SW 1271 (cell line): ENCODE data around the gene SYNPO2L.
"Not testable (repeated sequence)": the region's sequence is repeated elsewhere in the genome, so short reads cannot be mapped to it uniquely, and the experiment has no call there.

Source experiments
- DNase-seq, 2 experiments: peaks; one replicate each; lab custom pipeline; 2025; lab: John Stamatoyannopoulos, UW

The SYNPO2L gene, protein sequence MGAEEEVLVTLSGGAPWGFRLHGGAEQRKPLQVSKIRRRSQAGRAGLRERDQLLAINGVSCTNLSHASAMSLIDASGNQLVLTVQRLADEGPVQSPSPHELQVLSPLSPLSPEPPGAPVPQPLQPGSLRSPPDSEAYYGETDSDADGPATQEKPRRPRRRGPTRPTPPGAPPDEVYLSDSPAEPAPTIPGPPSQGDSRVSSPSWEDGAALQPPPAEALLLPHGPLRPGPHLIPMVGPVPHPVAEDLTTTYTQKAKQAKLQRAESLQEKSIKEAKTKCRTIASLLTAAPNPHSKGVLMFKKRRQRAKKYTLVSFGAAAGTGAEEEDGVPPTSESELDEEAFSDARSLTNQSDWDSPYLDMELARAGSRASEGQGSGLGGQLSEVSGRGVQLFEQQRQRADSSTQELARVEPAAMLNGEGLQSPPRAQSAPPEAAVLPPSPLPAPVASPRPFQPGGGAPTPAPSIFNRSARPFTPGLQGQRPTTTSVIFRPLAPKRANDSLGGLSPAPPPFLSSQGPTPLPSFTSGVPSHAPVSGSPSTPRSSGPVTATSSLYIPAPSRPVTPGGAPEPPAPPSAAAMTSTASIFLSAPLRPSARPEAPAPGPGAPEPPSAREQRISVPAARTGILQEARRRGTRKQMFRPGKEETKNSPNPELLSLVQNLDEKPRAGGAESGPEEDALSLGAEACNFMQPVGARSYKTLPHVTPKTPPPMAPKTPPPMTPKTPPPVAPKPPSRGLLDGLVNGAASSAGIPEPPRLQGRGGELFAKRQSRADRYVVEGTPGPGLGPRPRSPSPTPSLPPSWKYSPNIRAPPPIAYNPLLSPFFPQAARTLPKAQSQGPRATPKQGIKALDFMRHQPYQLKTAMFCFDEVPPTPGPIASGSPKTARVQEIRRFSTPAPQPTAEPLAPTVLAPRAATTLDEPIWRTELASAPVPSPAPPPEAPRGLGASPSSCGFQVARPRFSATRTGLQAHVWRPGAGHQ

DNA sequence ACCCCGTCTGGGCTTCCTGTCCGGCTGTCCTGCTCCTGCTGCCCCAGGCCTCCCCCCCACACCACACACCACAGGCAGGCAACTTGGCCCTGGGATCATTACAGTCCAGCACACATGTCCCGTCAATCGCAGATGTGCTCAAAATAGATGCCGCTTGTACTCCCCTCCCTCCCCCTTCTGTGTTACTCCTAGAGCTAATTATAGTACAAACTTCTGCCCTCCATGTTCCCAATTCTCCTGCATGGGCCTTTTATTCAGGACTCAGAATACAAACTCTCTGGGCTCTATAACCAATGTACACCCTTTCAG is at the start of gene SYNPO2L:
Gene SYNPO2L, minus strand, starts transcription at position 40 of the 309 bp plus-strand sequence. CDS start 107 bp downstream, outside the sequence.
- no peak for DNase-seq

DNA sequence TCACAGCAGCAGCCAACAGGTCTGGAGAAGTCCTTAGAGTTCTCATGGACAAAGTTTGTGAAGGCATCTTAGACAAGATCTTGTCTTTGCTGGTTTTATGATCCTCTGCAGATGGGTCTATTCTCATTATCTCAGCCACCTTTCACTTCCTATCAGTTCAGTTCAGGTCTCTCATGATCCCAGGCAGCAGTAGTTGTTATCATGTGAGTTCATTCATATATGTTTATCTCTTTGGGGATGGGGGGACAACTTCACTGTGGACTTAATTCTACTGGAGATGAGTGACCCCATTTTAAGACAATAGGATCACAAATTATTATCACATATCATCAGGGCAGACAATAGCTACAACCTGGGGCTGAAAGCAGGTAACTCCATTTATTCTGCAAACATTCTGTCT is 48.1 kb upstream of the SYNPO2L start:
- DNase-seq = not testable (repeated sequence)

DNA sequence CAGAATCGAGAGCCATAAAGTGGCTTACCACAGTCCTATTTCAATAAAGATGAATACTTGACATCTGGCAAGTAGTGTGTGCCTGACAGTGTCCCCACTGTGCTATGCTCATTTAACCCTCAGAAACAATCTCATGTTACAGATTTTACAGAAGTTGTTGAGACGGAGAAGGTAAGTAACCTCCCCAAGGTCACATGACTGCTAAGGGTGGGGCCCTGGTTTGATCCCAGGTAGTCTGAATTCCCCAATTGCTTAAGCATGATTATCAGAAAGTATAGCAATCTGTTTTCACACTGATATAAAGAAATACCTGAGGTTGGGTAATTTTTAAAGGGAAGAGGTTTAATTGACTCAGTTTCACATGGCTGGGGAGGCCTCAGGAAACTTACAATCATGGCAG is 43.0 kb upstream of the SYNPO2L start:
- not testable (repeated sequence) for DNase-seq

DNA sequence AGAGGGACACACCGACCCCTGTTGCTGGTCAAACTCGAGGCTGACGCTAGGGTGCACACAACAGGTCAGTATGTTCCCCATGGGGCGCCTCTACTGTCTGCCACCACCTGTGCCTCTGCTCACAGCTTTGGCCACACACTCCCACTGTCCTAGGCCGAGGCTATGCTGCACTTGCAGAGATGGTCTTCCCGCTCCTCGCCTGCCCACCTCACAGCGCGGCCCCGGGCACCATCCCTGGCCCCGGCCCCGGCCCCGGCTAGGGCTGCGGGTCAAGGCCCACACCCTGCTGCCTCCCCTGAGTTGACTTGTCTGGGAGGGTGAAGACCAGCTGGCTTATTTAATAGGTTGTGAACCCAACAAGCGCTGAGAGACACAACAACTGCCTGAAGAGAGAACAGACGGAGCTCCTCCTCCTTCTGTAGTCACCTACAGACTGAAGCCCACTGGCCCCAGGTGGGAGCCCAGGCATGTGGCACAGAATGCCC is 41.9 kb upstream of the SYNPO2L start, which contains the start of gene AGAP5:
Gene AGAP5, minus strand, starts transcription at position 435 of the 485 bp plus-strand sequence. Its CDS starts 354 bp downstream, at position 81.
- not testable (repeated sequence) for DNase-seq

DNA sequence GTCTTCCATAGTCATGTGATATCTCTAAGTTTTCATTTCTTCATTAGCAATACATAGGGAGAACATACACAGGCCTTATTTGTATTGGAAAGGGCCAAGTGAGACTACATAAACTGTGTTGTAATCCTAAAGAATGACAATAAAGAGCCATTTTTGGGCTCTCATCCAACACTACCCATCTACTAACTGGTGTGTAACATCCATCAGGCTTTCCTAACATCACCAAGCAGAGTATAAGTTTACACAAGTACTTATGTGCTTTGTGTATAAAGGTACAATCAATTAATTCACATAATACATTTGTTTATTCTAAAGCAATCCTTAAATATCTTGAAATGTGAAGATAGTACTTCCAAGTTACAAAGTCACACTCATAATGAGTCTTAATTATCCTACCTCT is 39.5 kb upstream of the SYNPO2L start:
- DNase-seq = not testable (repeated sequence)

DNA sequence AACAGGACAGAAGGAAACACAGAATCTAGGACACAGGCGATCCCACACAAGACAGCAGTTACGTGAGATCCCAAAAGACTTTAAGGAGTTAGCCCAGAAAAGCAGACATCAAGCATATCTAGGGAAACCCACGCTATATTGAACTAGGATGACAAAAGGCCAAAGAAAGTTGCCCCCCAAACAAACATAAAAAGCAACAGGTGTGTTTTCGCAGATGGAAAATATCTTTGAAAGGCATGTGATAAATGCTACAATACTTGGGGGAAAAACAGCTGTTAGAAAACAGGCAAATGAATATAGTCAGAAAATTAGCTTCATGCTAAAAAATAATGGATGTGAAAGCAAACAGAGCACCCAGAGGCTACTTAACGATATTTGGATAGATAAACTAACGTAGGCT is 34.9 kb upstream of the SYNPO2L start:
- DNase-seq = not testable (repeated sequence)

DNA sequence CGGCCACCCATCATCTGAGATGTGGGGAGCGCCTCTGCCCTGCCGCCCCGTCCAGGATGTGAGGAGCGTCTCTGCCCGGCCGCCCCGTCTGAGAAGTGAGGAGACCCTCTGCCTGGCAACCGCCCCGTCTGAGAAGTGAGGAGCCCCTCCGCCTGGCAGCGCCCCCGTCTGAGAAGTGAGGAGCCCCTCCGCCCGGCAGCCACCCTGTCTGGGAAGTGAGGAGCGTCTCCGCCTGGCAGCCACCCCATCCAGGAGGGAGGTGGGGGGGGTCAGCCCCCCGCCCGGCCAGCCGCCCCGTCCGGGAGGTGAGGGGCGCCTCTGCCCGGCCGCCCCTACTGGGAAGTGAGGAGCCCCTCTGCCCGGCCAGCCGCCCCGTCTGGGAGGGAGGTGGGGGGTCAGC is 33.8 kb upstream of the SYNPO2L start:
- DNase-seq = not testable (repeated sequence)

DNA sequence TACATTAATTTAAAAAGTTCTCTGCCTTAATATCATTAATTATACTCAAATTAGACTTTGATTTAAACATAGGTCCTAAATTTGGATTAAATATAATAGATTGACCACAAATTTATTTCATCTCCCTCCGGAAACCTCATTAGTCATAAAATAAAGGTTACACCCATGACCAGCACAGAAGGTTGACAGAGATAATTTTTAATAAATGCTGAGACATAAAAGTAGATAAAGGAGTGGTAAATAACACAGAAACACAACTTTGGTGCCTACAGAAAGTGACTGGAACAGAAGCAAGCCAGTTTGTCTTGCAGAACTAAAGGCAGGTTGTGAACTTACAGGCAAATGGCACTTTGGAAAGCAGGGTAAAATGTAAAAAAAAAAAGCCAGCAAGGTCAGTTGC is 31.8 kb upstream of the SYNPO2L start:
- DNase-seq = not testable (repeated sequence)

DNA sequence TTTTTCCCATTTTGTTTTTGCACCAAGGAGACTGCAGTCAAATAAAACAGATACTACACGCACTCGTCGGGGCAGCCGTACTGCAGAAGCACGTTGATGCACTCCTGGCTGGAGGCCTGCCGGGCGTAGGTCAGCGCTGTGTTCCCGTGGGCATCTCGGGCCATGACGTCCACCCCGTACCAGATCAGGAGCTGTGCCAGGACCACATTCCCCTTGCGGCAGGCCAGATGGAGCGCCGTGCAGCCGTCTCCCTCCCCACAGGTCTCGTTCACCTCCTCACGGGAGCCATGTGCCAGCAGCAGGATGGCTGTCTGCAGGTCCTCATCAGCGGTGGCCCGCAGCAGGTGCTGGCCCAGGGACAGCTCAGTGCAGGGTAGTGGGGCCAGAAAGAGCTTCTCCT is 18.7 kb upstream of the SYNPO2L start:
- DNase-seq = not testable (repeated sequence)

DNA sequence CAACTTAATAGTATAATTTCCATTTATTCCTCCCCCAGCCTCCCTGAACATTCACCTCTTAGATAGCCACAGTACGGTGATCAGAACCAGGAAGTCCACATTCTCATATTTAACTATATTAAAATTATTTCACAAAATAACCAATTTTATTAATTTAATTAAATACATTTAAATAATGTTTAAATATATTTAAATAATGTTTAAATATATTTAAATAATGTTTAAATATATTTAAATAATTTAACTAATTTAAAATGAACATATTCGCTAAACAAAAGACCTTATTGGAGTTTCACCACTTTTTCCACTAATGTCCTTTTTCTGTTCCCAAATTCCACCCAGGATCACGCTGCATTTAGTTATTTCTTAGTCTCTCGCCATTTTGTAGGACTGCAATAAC is 12.5 kb upstream of the SYNPO2L start:
- DNase-seq = not testable (repeated sequence)

DNA sequence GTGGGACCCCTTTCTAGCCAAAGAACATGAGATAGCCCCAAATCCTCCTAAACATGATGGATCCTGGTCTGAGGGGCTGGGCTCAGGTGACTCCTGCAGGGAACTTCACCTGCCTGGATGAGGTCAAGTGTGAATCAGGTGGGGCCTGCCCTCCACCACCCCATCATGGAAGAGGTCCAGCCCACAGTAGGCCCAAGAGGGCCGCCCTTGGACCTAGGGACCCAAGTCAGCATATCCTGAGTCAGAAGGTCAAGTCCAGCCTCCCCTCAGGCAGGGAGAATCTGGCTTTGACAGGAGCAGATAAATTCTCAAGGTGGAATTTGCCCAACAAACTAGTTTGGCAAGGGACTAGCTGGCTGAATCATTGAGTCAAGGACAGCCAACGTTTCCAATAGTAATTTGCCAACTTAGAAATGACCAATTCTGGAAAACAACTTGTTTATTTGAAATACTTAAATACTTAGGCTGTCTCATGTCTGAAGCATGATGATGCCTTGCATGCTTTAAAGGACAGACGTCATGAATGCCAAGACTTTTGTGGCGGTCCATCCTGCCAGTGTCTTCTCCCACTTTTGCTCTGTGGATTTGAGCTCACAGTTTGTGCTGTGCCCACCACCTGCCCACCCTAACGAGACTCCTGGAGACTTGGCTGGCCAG is 10.5 kb upstream of the SYNPO2L start:
- DNase-seq = not testable (repeated sequence)

DNA sequence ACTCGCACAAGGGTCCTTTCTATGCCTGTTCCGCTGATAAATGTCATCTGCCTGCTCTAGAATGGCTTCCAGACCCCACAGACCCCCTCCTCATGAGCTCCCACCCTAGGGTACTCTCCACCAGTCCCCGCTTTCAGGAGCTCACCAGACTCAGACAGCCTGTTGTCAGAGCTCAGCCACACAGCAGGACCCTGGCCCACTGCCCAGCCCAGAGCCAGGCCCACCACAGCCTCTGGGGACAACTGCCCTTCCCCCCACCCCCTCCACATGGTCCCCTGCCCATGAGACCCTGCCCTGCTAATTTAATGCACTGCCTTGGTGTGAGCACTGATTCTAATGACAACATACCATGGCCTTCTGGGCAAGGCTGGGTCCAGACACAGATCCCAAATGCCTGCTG is 9.8 kb upstream of the SYNPO2L start:
- not testable (repeated sequence) for DNase-seq

DNA sequence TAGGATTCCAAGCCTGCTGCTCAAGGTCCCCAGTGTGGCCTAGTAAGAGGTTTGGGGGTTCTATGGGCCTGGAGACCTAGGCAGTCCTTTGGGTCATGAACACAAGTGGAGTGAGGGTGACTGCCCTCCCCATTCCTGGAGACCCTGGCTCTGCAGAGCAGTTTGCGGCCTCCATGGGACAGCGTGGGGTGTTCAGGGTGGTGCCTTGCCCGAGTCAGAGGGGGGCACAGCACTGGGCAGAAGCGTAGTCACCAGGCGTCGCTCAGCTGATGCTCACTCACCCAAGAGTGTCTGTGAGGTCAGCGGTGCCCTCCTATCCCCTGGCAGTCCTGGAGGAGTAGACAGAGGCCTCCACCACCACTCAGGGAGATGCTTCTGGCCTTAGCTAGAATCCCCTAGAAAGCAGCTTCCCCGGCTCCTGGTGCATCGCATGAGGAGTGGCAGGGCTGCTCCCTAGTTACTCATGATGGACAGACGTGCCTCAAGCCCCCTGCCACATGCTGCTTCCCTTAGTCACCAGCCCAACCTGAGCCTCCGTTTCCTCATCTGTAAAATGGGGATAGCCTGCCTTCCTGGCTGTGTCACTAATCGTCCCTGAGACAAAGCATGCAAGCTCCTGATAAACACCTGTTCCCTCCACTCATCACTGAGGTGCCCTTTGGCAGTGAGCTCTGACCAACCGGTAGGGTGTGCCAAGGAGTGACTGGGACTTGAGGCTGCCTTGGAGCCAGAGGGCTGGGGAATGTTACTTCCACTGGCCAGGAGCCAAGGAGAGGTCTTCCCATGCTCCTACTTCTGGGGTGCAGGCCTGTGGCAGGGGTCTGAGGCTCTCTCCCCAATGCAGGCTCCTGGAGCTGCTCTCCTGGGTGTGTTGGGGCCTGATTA is 8.6 kb upstream of the SYNPO2L start:
- not testable (repeated sequence) for DNase-seq

DNA sequence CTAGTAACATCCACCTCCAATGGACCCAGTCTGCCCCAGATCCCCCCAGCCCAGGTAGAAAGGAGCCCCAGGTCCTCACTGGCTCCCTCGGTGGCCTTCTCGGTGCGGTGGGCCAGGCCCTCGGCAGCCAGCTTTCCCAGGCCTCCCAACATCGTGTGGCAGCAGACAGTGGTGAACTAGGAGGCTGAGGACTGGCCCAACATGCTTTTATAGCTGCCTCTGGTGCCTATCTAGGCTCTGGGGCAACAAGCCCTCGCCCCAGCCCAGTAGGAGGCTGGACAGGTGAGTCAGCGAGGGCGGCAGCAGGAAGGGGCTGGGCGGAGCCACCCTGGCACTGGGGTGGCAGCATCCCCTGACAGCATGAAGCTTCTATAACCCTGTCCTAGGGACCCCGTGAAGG is 7.8 kb upstream of the SYNPO2L start:
- DNase-seq = not testable (repeated sequence)

DNA sequence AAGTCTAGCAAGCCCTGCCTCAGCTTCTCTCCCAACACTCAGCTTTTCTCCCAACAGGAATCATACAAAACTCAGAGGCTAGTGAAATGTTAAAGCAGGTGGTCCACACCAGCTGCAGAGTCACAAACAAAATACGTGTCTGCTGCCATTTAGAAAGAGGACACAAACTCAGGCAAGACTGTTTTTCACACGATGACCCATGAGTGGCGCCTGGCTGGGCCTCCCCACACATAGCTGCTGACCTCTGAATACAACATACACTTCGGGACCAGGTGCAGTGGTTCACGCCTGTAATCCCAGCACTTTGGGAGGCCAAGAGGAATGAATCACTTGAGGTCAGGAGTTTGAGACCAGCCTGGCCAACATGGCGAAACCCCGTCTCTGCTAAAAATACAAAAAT is 6.9 kb upstream of the SYNPO2L start:
- not testable (repeated sequence) for DNase-seq

DNA sequence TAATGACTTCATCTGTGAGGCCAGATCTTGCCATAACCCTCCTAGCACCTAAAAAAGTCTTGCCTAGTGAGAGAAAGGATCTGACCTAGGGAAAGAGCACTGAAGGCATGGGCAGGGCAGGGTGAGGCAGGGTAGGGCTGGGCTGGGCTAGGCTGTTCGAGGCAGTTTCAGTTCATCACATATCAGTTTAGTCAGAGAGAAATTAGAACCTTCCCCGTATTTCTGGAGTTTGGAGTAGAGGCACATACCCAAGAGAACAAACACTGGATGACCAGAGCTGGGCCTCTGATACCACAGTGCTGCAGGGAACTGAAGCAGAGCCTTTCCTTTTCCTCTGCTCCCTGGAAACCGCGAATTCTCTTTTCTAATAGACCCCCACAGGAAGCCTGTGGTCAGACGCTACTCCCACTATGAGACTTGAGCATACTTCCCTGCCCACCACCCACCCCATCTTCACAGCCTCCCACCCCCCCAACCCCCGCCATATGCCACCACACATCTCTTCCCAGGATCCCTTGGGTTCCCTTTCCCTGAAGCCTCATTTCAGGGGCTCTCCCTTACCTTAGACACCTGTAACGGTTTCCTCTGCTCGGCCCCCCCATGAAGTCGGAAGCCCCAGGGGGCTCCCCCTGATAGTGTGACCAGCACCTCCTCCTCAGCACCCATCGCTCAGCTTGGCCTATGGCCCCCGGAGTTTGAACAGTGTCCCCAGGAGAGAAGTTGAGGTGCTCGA is 406 bp downstream of the SYNPO2L start:
- no peak for DNase-seq

DNA sequence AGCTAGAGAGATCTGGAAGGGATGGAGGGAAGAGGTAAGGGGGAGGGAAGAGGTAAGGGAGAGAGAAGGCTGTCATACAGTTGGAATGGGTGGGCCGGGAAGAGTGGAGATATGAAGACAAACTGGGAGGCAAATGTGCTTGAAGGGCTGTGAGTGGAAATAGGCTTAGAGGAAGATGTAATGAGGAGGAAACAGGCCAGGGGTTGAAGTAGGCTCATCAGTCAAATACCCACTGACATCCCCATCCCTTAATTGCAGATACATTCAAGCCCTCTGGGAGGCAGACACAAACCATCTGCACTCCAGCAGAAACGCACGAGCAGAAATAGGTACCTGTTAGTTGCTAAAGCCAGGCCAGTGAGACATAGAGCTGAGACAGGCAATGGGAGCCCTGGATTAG is 2.1 kb downstream of the SYNPO2L start:
- DNase-seq = no peak

DNA sequence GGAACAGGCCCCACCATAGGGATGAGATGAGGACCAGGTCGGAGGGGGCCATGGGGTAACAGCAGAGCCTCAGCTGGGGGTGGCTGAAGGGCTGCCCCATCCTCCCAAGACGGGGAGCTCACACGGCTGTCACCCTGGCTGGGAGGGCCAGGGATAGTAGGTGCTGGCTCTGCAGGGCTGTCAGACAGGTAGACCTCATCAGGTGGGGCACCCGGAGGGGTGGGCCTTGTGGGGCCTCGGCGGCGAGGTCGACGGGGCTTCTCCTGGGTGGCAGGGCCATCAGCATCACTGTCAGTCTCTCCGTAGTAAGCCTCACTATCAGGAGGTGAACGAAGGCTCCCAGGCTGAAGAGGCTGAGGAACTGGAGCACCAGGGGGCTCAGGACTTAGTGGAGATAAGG is 2.6 kb downstream of the SYNPO2L start:
- DNase-seq = no peak

DNA sequence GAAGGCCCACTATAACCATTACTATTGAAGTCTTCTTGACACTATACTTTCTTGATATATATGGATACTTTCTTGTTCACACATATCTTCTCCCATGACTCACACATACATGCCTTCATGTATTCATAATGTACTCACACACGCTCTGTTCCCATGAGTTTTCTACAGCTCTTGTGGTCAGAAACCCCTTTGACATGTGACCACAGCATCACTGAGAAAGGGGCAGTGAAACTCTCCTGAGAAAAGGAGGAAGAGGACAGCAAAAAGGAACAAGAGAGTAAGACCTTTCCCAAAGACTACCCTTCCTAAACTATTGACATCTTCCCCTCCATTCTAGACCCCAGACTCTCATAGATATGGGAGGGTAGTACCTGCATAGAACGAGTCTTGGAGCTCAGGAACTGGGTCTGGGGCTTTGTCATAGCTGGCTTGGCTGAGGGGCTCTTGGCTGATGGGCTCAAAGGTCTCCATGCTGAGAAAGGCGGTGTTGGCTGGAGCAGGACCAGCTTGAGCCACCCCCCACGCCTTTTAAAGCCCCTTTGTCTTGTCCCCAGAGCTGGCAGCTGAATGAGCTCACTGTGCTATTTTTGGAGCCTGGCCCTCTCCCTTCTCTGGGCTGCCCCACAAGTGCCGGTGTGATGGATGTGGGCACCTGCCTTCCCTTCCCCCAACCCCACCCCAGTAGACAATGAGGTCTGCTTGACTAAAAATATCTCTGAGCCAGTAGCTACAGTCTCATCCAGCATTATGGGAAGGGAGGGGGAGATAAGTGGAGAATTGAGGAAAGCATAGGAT is 5.1 kb downstream of the SYNPO2L start:
- no peak for DNase-seq
